ENCODE results near the gene C19orf81. TPM values are rescaled to one million over a fixed set of nuclear protein-coding genes. Genes with fewer than 3 reads are reported as not detected.

The C19orf81 gene
- total and polyA plus RNA-seq, 9 of the 15 experiments (the other 6 are each of a cell fraction or from before 2014, with no cell fraction given): 2.5 to 42.9 (median 33.0) TPM; not detected in 4

- peak overlapping the region; percentile 100 for H3K4me2 ChIP-seq (ENCODE audit: insufficient read depth, low read length)
- ATAC-seq (peak; percentile 91), DNase-seq (ENCODE audit: extremely low read depth in 1 of 4, low spot score in 3 of 4) (peak; percentile 97 to 99 (median 98)), FAIRE-seq (peak; percentile 83)
- peaks cover 4% of the 10 kb centered on the region; the same call in 1 of the 2 replicates for H3K9me3 ChIP-seq (replicated peaks; ENCODE audit: control insufficient read depth, insufficient read depth, low read depth, low read length)
- H3K9me1 ChIP-seq (ENCODE audit: control insufficient read depth, insufficient read depth, low read length): no peaks in the 10 kb centered on the region
- CTCF ChIA-PET (ENCODE audit: low intra/inter-chr PET ratio): interaction anchor here (0.7 to 1.9 kb wide), 3 partner anchors 51 to 121 kb away, joined by 3 to 11 read pairs (median 5); no protein-coding TSS in a partner anchor
- TSS peak; percentile 97 for BruUV-seq (replicated peaks)
- in situ Hi-C loops (cut with MboI) (no loop called here), intact Hi-C loops (cut with micrococcal nuclease) (loop anchor here (1.0 to 5.0 kb wide), 4 partner anchors 50 to 296 kb away; partner anchors contain the start of gene NR1H2)
- H3K79me2 ChIP-seq (ENCODE audit: control insufficient read depth, insufficient read depth, low read length): peaks cover 14% of the 10 kb centered on the region; the same call in 2 of the 3 replicates
- POLR2A ChIA-PET: no interaction called here
- H3K9ac ChIP-seq (ENCODE audit: insufficient read depth in 1 of 2, low read depth in 2 of 2, low read length in 2 of 2): peak overlapping the region; percentile 99 to 100
- peak overlapping the region; percentile 77 for H2AFZ ChIP-seq (ENCODE audit: low read depth, low read length)
- H3K4me3 ChIP-seq: peak overlapping the region; percentile 66
- WGBS (ENCODE audit: insufficient coverage, low coverage, missing lambda C conversion rate): 1% methylated on average over 30 of the region's 67 CpGs
- H4K20me1 ChIP-seq (replicated peaks; ENCODE audit: control insufficient read depth, insufficient read depth, low read length): peaks cover 3% of the 10 kb centered on the region; the same call in 1 of the 2 replicates
- H3K4me1 ChIP-seq (replicated peaks in 1 of 2; ENCODE audit: control insufficient read depth in 2 of 2, insufficient read depth in 2 of 2, low read length in 2 of 2): peaks cover 14 to 45% of the 10 kb centered on the region in 2 experiments
- H3K27me3 ChIP-seq (ENCODE audit: control insufficient read depth in 2 of 2, insufficient read depth in 2 of 2, low read length in 2 of 2): no peaks in the 10 kb centered on the region
- H3K27ac ChIP-seq (ENCODE audit: extremely low read depth, low read depth, low read length): peak overlapping the region; percentile 98
- no peaks in the 10 kb centered on the region for H3K36me3 ChIP-seq (ENCODE audit: control insufficient read depth, insufficient read depth, low read length)
- peak; percentile 52; the same call in 1 of the 2 replicates for TF ChIP-seq RFX7 (CRISPR knock-in tag; IDR thresholded peaks at IDR 0.05)
- TF ChIP-seq TCF15 (CRISPR knock-in tag; IDR thresholded peaks at IDR 0.05): no peak
- TF ChIP-seq CHAMP1 (IDR thresholded peaks at IDR 0.05): no peak
- no peak for TF ChIP-seq KAT8 (IDR thresholded peaks at IDR 0.05; ENCODE audit: low read depth)
- peak; percentile 88 for TF ChIP-seq RBM39 (optimal IDR thresholded peaks at IDR 0.05; ENCODE audit: low read depth, low read length)
- peak; percentile 81; the same call in 1 of the 2 replicates for TF ChIP-seq NKRF (IDR thresholded peaks at IDR 0.05; ENCODE audit: borderline replicate concordance)
- peak; percentile 56; the same call in 1 of the 2 replicates for TF ChIP-seq SMARCE1 (IDR thresholded peaks at IDR 0.05)
- peak; percentile 68 for TF ChIP-seq PHF20 (IDR thresholded peaks at IDR 0.05; ENCODE audit: partially characterized antibody)
- TF ChIP-seq ARID3A (IDR thresholded peaks at IDR 0.05; ENCODE audit: borderline replicate concordance, low read depth, low read length): no peak
- peak; percentile 26; the same call in 1 of the 2 replicates for TF ChIP-seq CBFA2T3 (IDR thresholded peaks at IDR 0.05)
- peak; percentile 69; the same call in 1 of the 2 replicates for TF ChIP-seq CC2D1A (IDR thresholded peaks at IDR 0.05)
- TF ChIP-seq ZNF717 (CRISPR knock-in tag; IDR thresholded peaks at IDR 0.05): 0 out of 2 replicates have a peak, but pooled peaks have one; percentile 56
- peak; percentile 41; the same call in 1 of the 2 replicates for TF ChIP-seq SNIP1 (IDR thresholded peaks at IDR 0.05; ENCODE audit: low read depth)
- peak; percentile 50; the same call in 1 of the 2 replicates for TF ChIP-seq PHF21A (IDR thresholded peaks at IDR 0.05; ENCODE audit: borderline replicate concordance, low read depth)
- TF ChIP-seq HDAC6 (IDR thresholded peaks at IDR 0.05; ENCODE audit: low read depth, low read length): 0 out of 2 replicates have a peak, but pooled peaks have one; percentile 30
Measured at GRCh38 chr19:50658441-50659317, 9.4 kb downstream of the C19orf81 start.

All from K562 (cell line).